ENCODE measurements around the gene CXCL13.
A peak's percentile ranks its signal among the peaks of the same experiment; 100 is the strongest.

The CXCL13 gene

GRCh38 chr4:77615153-77615552 is 9.5 kb downstream of the CXCL13 start:
- TF ChIP-seq LEF1 (IDR thresholded peaks at IDR 0.05; ENCODE audit: borderline replicate concordance) (no peak), ARNT (IDR thresholded peaks at IDR 0.05) (no peak), L3MBTL2 (conservative IDR thresholded peaks at IDR 0.05) (no peak), TARDBP (IDR thresholded peaks at IDR 0.05) (no peak), ELF4 (IDR thresholded peaks at IDR 0.05) (no peak), FOXK2 (IDR thresholded peaks at IDR 0.05) (no peak), NFRKB (IDR thresholded peaks at IDR 0.05) (no peak), FOXM1 (IDR thresholded peaks at IDR 0.05; ENCODE audit: borderline replicate concordance) (no peak), SP1 (IDR thresholded peaks at IDR 0.05) (no peak), HDGF (IDR thresholded peaks at IDR 0.05; ENCODE audit: borderline replicate concordance) (no peak), FOXA1 (IDR thresholded peaks at IDR 0.05) (no peak), CTBP1 (IDR thresholded peaks at IDR 0.05; ENCODE audit: borderline replicate concordance) (no peak), PKNOX1 (IDR thresholded peaks at IDR 0.05) (no peak), ZNF384 (IDR thresholded peaks at IDR 0.05) (no peak), SUZ12 (IDR thresholded peaks at IDR 0.05) (no peak), BHLHE40 (IDR thresholded peaks at IDR 0.05; ENCODE audit: borderline replicate concordance) (no peak)
- DNase-seq (ENCODE audit: extremely low spot score): no peak
- CTCF ChIA-PET: no interaction called here
- POLR2A ChIA-PET: no interaction called here

- DNase-seq (ENCODE audit: extremely low spot score): no peak
- CTCF ChIA-PET: interaction anchor here (1.3 kb wide), 1 partner anchor 16 kb away, joined by 4 read pairs; no protein-coding TSS in a partner anchor
- POLR2A ChIA-PET: no interaction called here
- TF ChIP-seq TARDBP (IDR thresholded peaks at IDR 0.05): no peak
- no peak for TF ChIP-seq CTBP1 (IDR thresholded peaks at IDR 0.05; ENCODE audit: borderline replicate concordance)
- no peak for TF ChIP-seq NFRKB (IDR thresholded peaks at IDR 0.05)
- TF ChIP-seq SP1 (IDR thresholded peaks at IDR 0.05): no peak
- TF ChIP-seq HDGF (IDR thresholded peaks at IDR 0.05; ENCODE audit: borderline replicate concordance): no peak
- no peak for TF ChIP-seq ELF4 (IDR thresholded peaks at IDR 0.05)
- no peak for TF ChIP-seq SUZ12 (IDR thresholded peaks at IDR 0.05)
- no peak for TF ChIP-seq FOXM1 (IDR thresholded peaks at IDR 0.05; ENCODE audit: borderline replicate concordance)
- no peak for TF ChIP-seq ARNT (IDR thresholded peaks at IDR 0.05)
- TF ChIP-seq FOXK2 (IDR thresholded peaks at IDR 0.05): no peak
- TF ChIP-seq L3MBTL2 (conservative IDR thresholded peaks at IDR 0.05): no peak
- no peak for TF ChIP-seq LEF1 (IDR thresholded peaks at IDR 0.05; ENCODE audit: borderline replicate concordance)
- TF ChIP-seq PKNOX1 (IDR thresholded peaks at IDR 0.05): no peak
- no peak for TF ChIP-seq FOXA1 (IDR thresholded peaks at IDR 0.05)
- TF ChIP-seq BHLHE40 (IDR thresholded peaks at IDR 0.05; ENCODE audit: borderline replicate concordance): no peak
- TF ChIP-seq ZNF384 (IDR thresholded peaks at IDR 0.05): no peak
Observed at GRCh38 chr4:77617203-77617602, 11.6 kb downstream of the CXCL13 start.

- POLR2A ChIA-PET: no interaction called here
- peak; percentile 80 for DNase-seq (ENCODE audit: extremely low spot score)
- CTCF ChIA-PET: interaction anchor here (0.7 to 1.6 kb wide), 7 partner anchors 11 to 317 kb away, joined by 3 to 8 read pairs (median 3); partner anchors contain the start of gene CXCL13
- TF ChIP-seq SUZ12 (IDR thresholded peaks at IDR 0.05) (no peak), L3MBTL2 (conservative IDR thresholded peaks at IDR 0.05) (no peak), FOXA1 (IDR thresholded peaks at IDR 0.05) (no peak)
Observed at GRCh38 chr4:77618383-77619241, 13.0 kb downstream of the CXCL13 start.

GRCh38 chr4:77619408-77619807 is 13.8 kb downstream of the CXCL13 start:
- ChIA-PET CTCF (interaction anchor here (0.8 to 1.6 kb wide), 5 partner anchors 10 to 253 kb away, joined by 3 to 8 read pairs (median 6); partner anchors contain the start of gene CXCL13), POLR2A (no interaction called here)
- TF ChIP-seq HDGF (IDR thresholded peaks at IDR 0.05; ENCODE audit: borderline replicate concordance) (no peak), TARDBP (IDR thresholded peaks at IDR 0.05) (no peak)
- DNase-seq (ENCODE audit: extremely low spot score): no peak

GRCh38 chr4:77621254-77621653 is 15.6 kb downstream of the CXCL13 start:
- no peak for DNase-seq (ENCODE audit: extremely low spot score)
- CTCF ChIA-PET: interaction anchor here (0.9 kb wide), 1 partner anchor 20 kb away, joined by 3 read pairs; no protein-coding TSS in a partner anchor
- POLR2A ChIA-PET: no interaction called here
- no peak for TF ChIP-seq TARDBP (IDR thresholded peaks at IDR 0.05)
- TF ChIP-seq ARNT (IDR thresholded peaks at IDR 0.05): no peak
- no peak for TF ChIP-seq FOXM1 (IDR thresholded peaks at IDR 0.05; ENCODE audit: borderline replicate concordance)

- TF ChIP-seq SP1 (IDR thresholded peaks at IDR 0.05) (no peak), ZNF384 (IDR thresholded peaks at IDR 0.05) (no peak), SUZ12 (IDR thresholded peaks at IDR 0.05) (no peak), LEF1 (IDR thresholded peaks at IDR 0.05; ENCODE audit: borderline replicate concordance) (no peak), FOXA1 (IDR thresholded peaks at IDR 0.05) (no peak), ELF4 (IDR thresholded peaks at IDR 0.05) (no peak), FOXK2 (IDR thresholded peaks at IDR 0.05) (no peak), FOXM1 (IDR thresholded peaks at IDR 0.05; ENCODE audit: borderline replicate concordance) (no peak), L3MBTL2 (conservative IDR thresholded peaks at IDR 0.05) (no peak), NFRKB (IDR thresholded peaks at IDR 0.05) (no peak), BHLHE40 (IDR thresholded peaks at IDR 0.05; ENCODE audit: borderline replicate concordance) (no peak), PKNOX1 (IDR thresholded peaks at IDR 0.05) (no peak), TARDBP (IDR thresholded peaks at IDR 0.05) (no peak), CTBP1 (IDR thresholded peaks at IDR 0.05; ENCODE audit: borderline replicate concordance) (no peak), ARNT (IDR thresholded peaks at IDR 0.05) (no peak), HDGF (IDR thresholded peaks at IDR 0.05; ENCODE audit: borderline replicate concordance) (no peak)
- DNase-seq (ENCODE audit: extremely low spot score): no peak
- ChIA-PET CTCF (no interaction called here), POLR2A (no interaction called here)
Observed at GRCh38 chr4:77623091-77623490, 17.5 kb downstream of the CXCL13 start.

All from HEK293T (cell line).